GM21381 (cell line): Measurements from ENCODE around the gene VAV3.

Source experiments
- ATAC-seq: cut with Tn5 transposase; IDR thresholded peaks from one replicate; pipeline ENCODE4 v1.9.1; 2021; ENCODE audit warnings: mild to moderate bottlenecking, moderate library complexity; ENCODE audit not compliant: unreplicated experiment

VAV3 gene

DNA sequence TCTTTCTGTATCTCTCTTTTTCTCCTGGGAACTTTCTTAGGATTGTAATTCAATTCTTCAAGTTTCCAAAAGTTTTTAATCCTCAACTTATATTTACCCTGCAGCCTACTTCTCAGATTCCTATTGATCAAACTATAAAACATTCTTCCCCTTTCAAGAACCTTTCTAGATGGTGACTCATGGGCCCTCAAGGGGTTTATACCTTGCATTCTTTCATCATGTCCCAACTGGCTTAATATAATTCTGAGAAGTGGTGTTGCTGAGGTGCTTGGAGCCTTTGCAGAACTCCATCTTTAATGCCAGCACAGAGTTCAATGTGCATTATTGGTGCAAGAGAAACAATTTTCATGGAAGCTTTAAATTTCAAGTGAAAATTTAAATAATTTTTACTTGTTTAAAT, 273.4 kb downstream of the VAV3 start:
- ATAC-seq = no peak

DNA sequence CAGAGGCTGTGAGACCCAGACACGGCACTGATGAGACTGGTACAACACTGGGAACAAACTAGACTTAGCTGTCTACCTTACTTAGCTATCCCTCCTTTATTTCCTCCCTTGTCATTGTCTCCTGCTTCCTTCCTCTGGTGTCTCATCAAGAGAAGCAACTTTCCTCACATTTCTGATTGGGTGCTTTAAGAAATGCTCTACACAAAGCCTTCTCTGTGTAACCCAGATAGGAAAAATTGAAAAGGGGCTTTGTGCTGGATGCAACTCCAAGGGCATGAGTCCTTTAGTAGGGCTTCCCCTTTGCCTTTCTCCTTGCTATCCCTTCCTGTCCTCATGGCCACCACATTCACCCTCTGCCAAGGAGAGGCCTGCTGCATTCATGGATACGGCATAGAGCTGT, 274.5 kb downstream of the VAV3 start:
- ATAC-seq = no peak

DNA sequence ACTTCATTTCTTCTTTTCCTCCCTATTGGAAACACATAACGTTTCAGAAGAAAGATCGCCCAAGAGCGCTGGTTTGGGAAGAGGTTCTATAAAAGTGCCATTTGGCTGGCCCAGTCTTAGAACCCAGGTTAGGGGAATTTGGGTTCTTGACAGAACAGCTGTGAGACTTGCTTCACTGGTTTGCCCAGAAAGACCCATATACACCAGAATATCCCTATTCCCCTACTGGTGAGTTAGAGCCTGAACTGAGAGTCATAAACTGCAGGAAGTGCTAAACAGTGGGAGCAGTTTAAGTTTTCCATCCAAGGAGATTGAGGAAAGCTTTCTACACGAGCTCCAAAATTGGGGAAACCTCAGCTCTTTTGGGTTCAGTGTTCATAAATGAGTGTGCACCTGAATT, 275.2 kb downstream of the VAV3 start:
- no peak for ATAC-seq

DNA sequence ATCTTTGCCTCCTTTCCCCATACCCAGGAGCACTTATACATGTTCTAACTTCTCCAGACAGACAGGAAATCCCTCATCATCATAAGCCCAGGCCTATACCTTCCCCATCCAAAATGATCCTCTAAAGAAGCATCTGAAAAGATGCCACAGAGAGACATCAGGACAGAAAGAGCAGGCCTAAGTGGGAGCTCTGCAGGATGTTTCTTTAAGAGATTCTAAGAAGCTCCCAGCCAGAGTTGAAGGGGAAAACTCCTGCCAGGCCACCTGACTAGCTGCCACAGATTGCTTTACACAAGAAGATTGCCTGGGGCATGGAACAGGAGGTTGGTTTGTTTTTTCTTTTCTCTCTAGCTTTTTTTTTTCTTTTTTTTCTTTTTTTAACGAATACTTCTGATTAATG, 275.8 kb downstream of the VAV3 start:
- no peak for ATAC-seq

DNA sequence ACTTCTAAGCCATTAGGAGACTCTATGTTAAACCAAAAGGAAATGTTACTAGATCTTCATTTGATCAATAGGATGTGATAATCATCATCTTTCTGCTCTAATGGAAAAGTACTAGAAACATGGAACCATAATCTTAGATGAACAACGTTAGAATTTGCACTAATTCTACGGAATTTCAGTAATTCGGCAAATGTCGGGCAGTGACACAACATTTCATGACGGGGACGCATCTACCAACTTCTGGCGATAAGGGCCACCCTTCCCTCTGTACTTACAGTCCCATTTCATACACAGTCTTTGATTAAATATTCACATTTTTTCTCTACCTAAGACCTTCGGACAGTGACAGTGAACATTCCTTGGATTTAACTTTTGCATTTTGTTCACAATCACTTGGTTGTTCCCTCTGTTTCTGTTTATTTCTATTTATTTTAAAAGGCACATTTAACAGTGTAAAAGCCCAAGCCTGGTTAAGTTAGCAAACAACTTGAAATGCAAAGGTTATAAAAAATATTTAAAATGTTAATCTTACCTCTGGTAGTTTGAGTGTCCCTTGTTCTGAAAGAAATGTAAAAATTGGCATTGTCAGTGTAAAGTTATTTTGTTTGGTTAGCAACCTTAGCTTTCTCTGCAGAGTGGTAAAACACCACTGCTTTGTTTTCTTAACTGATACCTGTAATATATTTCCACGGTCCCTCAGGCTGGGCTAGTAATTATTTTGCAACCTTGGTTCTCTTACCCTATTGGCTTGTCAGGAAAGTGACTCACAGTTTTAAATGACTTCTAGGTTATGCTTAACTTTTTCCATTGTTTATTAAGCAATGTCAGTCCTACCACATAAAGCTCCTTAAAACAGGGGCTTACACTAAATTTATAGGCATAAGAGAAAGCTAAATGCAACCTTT, 276.9 kb downstream of the VAV3 start:
- ATAC-seq = no peak

DNA sequence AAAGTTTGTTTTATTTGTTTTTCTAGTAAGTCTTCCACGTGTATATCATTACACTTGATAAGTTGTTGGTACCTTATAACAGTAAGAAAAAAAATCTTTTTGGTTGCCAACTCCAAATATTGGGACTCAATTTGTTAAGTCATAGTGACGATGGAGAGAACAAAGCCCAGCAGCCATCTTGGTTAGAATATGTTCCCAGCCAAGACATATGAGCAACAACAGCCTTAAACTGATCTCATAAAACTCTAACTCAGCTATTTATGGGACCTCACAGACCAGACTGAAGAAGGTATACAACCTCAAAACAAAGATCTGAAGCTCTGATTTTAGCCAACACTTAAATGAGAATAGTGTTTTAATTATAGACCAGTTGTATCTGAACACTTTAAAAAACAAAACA, 281.3 kb downstream of the VAV3 start:
- no peak for ATAC-seq

DNA sequence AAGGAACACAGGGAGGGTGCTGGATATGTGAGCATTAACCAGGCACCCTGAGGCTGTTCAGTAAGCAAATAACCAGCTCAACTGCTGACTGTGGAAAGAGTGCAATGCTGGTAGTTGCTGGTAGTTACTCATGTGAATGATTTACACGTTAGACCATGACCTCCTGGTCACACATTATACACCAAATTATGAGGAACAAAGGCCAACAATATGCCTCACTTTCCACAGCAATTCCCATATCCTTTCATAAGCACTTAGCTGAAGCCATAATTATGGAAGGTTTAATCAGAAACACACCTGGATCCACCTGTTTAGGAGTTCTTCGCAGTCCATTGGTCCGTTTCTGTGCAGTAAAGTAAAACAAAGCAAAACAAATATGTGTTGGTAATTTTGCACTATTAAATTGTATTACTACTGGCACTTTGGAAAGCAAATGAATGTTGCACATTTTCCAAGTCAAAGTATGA, 281.8 kb downstream of the VAV3 start:
- ATAC-seq = no peak

DNA sequence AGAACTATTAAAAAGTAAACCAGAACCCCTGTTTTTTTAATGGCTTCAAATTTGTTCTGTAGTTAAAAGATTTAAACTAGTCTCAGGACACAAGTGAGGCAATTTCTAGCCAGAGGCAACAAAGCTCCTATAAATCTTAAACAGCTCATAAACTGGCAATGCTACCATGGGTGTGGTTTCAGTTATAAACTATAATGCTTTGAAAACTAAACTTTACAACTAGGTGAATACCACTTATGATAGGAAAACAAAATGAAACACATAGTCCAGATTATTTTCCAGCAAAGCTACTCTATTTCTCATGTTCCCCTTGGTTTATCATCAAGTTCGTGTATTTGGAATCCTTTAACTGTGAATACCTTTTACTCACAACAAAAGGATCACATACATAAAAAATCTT, 282.5 kb downstream of the VAV3 start:
- ATAC-seq = no peak

DNA sequence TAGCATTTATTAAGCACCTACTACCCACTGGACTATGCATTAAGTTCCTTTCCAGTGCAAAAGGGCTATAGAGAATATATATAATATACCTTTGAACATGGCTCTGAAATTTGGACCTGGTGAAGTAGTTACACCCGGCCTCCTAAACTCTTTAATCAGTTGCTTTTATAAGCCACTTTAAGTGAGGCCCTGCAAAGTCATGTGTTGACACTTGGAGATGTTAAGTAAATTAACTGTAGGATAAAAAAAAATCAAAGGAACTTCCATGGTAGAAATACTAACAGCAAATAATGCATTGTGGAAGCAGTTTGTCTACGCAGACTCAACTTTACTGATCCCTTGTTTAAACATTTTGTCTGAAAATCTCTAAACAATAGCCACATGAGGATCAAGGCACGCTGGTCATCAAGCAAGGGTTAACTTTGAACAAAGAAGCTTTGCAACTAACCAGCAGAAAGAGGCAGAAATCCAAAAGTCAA, 283.9 kb downstream of the VAV3 start:
- no peak for ATAC-seq

DNA sequence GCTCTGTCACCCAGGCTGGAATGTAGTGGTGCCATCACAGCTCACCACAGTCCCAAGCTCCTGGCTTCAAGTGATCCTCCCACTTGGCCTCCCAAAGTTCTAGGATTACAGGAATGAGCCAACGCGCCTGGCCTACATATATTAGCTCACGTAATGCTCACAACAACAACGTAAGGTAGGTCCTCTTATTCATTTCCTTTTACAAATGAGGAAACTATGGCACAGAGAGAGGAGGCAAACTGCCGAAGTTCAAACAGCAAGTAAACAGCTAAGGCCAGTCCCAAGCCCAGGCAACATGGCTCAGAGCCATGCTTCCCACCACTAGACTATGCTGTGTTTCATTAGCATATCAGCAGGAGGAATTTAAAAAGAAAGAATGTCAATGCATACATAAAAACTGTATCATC, 284.4 kb downstream of the VAV3 start:
- no peak for ATAC-seq

DNA sequence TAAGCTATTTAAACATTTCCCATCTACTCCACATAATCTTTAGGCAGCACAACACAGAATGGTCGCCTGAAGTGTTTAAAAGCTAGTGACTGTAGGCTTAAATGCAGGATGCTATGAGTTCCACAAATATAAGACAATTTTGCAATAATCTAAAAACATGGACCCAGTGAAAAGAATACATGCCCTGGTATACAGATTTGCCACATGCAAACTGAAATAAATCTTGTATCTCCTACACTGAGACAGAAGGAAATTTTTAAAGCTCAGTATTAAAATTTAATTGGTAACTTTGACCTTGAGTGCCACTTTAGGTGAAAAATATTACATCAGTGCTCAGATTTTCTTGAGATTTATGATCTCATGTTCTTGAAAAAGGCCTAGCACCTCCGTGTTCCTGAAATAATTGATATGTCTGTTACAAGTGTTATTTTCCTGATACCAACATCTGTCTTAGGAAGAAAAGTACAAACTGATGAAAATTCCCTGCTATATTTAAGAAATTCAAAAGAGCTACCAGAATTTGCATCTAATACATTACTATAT, 285.5 kb downstream of the VAV3 start:
- ATAC-seq = no peak

DNA sequence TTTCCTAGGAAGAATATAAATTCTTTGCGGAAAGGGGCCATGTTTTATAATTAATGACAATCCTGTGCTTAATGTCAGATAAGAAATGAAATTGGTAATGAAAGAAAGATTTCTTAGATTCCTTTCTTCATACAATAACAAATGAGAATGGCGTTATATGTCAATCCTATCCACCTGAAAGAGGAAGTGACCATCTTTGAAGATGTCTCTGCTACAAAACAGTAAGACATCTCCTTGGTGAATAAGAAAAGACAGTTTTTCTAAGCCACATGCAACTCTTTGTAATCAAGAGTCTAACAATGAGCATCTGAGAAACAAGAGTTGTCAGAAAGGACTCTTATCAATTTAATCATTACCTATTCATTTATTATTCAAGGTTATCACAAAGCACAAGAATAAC, 286.0 kb downstream of the VAV3 start:
- no peak for ATAC-seq

DNA sequence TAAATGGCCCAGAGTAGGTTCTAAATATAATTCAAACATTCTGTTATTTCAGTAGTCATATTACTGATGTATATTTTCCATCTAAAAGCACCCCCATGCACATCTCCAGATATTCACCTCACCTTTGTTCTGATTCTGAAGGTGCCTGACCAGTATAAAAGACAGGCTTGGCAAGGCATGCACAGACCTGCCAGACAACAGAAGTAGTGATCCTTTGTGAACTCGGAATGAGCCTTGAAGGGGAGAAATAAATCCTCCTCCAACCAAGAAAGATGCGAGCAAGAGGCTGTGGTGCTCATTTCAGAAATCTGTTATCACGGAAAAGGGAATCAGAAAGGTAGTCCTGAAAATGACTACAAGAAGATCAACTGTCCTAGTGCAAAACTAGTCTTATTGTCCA, 287.3 kb downstream of the VAV3 start:
- no peak for ATAC-seq

DNA sequence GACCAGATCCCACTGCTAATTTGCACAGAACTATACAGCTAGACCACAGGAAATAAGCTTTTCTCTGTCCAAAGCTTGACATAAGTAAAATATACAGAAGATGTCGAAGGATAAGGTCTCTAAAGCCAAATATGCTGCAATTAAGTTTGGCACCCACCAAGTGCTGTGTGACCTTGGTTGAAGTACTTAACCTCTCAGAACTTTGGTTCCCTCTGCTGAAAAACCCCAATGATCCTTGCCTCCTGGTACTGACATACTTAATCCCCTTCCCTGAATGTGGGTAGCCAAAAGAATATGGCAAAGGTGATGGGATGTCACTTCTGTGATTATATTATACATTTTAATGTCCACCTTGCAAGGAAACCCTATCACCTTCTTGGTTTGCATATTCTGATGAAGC, 290.5 kb downstream of the VAV3 start:
- ATAC-seq = no peak

DNA sequence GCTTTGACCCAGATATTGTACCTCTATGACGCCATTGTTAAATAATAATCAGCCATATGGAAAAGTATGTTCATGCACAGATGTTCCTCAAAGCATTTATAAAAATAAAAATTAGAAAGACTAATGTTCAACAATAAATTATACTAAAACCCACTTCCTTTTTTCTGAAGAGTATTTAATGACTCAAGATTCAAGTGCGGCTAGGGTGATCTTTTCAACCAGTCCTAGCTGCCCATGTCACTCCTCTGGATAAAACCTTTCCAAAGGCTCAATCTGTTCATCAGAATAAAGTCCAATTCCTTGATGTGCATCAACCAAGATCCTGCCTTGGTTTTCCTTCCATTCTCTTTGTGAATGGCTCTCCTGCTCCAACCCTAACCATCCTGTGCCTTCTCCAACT, 292.0 kb downstream of the VAV3 start:
- ATAC-seq = no peak

DNA sequence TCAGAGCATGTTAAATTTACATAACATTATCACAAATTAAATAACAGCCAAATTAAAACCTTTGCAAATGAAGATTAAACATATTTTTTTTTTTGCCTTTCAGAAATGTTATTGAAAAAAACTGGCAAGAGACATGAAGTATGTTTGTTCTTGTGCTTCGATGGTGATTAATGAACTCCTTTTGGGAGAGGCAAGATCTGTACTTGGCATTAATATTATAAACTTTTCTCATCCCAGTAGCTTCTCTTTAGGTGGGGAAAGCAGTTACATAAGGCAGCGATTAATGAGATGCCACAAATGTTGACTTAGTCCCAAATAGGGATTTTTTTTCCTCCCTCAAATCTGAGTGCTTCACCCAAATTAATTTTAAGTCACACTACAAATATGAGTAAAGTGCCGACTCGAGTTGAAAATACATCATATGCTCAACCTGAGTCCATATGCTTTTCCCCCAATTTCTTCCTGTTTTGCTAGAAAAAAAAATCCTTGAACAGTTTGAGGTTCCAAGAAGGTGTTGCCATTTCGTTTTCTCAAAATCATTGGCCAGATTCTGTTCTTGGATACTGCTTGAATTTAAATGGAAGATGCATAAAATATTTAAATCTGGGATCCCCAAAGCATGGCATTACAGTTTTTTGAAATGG, 294.5 kb downstream of the VAV3 start:
- no peak for ATAC-seq

DNA sequence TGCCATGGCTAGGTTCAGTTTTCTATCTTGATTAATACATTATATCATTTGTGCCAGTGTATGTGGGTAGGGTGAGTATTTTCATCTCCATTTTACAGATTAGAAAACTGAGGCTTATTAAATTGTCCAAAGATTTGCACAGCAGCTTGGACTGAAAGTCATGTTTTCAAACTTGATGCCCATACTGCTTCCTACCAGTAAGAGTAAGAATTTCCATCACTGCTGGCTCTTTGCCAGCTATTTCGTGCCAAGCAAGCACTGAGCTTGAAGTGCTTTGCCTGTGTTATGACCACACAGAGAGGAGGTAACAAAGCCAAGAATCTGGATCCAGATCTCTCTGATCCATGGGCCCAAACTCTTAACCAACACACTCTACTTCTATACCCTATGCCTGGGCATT, 295.0 kb downstream of the VAV3 start:
- ATAC-seq = no peak

DNA sequence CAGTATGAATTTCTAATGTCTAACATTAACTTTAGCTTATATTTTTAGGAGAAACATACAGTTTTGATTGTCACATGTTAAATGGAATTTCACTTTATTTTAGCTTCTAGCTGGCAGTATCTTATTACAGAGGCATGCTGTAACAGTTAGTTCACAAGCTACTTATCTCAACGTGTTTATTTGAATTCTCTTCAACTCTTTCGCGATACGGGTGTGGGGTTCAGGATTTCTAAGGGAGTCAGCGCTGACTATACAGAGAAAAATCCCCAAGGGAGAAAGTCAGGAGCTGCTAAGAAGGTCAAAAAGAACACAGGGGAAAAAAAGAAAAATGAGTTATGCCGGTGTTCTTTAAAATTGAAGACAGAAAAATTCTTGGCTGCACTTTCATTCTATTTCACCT, 296.2 kb downstream of the VAV3 start:
- no peak for ATAC-seq

DNA sequence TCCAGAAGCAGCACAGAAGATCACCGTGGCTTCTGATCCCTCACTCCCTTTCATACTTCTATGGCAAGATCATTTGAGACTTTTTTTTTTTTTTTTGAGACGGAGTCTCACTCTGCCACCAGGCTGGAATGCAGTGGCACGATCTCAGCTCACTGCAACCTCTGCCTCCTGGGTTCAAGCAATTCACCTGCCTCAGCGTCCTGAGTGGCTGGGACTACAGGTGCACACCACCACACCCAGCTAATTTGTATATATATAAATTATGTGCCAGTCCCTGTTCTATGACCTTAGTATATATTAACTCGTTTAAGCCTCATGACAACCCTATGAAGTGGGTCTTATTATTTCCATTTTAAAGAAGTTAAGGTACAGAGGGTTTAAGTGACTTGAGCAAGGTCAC, 298.5 kb downstream of the VAV3 start:
- ATAC-seq = no peak

DNA sequence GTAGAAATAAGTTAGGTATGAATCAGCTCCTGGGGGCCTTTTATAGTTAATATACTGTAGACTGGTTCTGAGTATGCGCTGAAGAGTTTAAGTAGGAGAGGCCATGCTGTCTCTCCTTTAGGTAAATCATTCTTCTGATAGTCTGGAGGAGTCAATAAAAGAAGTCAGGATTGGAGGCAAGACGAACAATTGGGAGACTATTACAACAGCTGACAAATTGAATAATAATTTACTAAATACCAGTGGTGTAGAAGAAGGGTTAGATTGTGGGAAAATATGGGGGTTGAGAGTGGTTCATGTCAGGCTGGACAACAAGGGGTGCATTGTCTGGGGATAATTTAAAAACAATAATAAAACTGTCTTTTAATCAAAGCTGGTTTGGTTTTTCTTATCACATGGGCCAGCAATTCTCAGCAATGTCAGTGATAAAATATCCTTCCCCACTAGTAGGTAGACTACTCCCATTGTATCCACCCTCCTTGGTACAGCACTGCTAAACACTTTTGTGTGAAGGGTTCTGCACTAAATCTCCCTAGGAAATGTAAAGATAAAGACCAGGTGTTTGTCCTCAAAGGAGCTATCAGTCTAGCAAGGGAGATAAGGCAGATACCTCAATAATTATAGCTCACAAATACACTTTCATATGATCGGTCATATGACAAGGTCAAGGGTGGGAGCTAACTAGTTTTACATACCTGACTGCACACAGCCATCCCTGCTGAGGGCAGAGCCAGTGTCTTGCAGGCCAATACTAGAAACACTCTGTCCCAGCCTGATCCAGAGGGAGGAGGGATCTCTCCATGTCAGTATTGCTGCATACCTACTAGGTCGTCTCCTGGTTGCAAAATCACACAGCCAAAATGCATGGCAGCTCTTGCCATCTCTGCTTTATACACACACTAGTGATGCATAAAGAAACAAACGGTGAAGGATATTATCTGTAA, 299.7 kb downstream of the VAV3 start:
- no peak for ATAC-seq

DNA sequence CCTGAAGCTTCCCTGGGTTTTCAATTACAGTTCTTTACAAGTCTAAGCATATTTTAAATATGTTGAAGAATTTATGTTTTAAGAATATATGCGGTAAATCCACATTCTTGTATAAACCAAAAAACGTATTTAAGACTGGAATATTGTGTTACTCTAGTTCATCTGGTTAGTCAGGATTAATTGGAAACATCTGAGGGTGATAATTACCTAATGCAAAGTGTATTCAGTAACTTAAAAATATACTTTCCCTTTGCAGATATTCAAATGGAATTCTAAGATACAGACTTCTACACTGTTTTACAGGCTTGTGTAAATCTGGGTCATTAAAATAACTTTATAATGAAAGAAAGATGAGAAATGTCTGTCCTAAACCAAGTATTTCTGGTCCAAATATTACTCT, 302.0 kb downstream of the VAV3 start:
- ATAC-seq = no peak
